Activated CD8-positive, alpha-beta T cell treated with anti-CD3 and anti-CD28 coated beads, Interleukin-2, amount 10 ng/mL, durations not matched to agents 7 days and 5 days (primary cell): ENCODE measurements around the gene TWIST1. TPM values are rescaled to one million over a fixed set of nuclear protein-coding genes. Genes with fewer than 3 reads are reported as not detected.
A peak's percentile ranks its signal among the peaks of the same experiment; 100 is the strongest.

Experiments used
- ATAC-seq: fragments of 150-1000 bp; cut with Tn5 transposase; one replicate; pipeline ENCODE4 v1.10.0; 2021; ENCODE audit warnings: moderate library complexity
- CTCF ChIA-PET: fragments of 350-600 bp; sonication (Branson Sonifier 250); formaldehyde crosslinking; loops from one replicate; lab custom pipeline; 2021; ENCODE audit warnings: antibody characterized with exemption; lab: Charles Lee
- POLR2A ChIA-PET: fragments of 350-600 bp; sonication (Branson Sonifier 250); formaldehyde crosslinking; loops from one replicate; lab custom pipeline; 2021; ENCODE audit warnings: antibody characterized with exemption; lab: Charles Lee
- DNase-seq: peaks from one replicate; pipeline ENCODE4 v3.0.0-alpha.2; 2020
- H3K27ac Mint-ChIP-seq: one replicate; pipeline ENCODE4 v1.8.0; 2021; ENCODE audit warnings: mild to moderate bottlenecking, mixed read lengths
- H3K27me3 Mint-ChIP-seq: one replicate; pipeline ENCODE4 v1.8.0; 2021; ENCODE audit warnings: low read depth, mixed read lengths
- H3K36me3 Mint-ChIP-seq: one replicate; pipeline ENCODE4 v1.8.0; 2021; ENCODE audit warnings: low read depth, mixed read lengths
- H3K4me1 Mint-ChIP-seq: one replicate; pipeline ENCODE4 v1.8.0; 2021; ENCODE audit warnings: low read depth, mixed read lengths
- H3K4me3 Mint-ChIP-seq: one replicate; pipeline ENCODE4 v1.8.0; 2021; ENCODE audit warnings: mild to moderate bottlenecking, mixed read lengths
- H3K9me3 Mint-ChIP-seq: one replicate; pipeline ENCODE4 v1.8.0; 2022; ENCODE audit warnings: mixed read lengths; ENCODE audit not compliant: insufficient read depth
- total RNA-seq, 2 experiments: library from RNA; stranded (reverse); gene quantifications; one replicate each; pipeline ENCODE4 v1.2.3, GENCODE V29; 2021

The TWIST1 gene
- not detected for total RNA-seq

DNA sequence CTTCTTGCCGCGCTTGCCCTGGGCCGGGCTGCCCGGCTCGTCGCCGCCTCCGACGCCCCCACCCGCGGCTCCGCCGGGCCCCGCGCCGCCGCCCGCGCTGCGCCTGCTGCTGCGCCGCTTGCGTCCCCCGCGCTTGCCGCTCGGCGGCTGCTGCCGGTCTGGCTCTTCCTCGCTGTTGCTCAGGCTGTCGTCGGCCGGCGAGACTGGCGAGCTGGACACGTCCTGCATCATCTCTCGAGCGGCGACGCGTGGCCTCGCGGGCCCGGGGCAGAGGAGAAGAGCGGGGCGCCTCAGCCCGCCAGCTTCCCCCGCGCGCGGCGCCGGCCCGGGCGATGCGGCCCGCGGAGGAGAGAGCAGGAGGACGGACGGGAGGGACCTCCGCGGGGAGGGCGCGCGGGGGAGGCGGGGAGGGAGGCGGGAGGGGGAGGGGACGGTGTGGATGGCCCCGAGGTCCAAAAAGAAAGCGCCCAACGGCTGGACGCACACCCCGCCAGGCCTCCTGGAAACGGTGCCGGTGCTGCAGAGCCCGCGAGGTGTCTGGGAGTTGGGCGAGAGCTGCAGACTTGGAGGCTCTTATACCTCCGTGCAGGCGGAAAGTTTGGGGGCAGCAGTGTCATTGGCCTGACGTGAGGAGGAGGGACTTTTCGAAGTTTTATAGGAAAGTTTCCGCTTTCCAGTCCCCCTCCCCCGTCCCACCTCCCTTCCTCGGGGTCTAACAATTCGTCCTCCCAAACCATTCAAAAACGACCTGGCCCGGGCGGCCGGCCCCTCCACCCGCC is at the start of gene TWIST1:
Gene TWIST1 (minus strand): TSS at position 546 of the 779 bp plus-strand sequence. CDS start 315 bp downstream, at position 231.
- DNase-seq: no peak
- no peaks in the 10 kb centered on the region for H3K9me3 Mint-ChIP-seq
- no peaks in the 10 kb centered on the region for H3K36me3 Mint-ChIP-seq
- peaks cover 54% of the 10 kb centered on the region for H3K27me3 Mint-ChIP-seq
- peak within 1 kb of the TSS; percentile 38 for H3K4me3 Mint-ChIP-seq
- H3K4me1 Mint-ChIP-seq: peaks cover 5% of the 10 kb centered on the region
- no peak within 1 kb of the TSS for H3K27ac Mint-ChIP-seq
- ChIA-PET POLR2A (no interaction called here), CTCF (no interaction called here)
- peak; percentile 36 for ATAC-seq

DNA sequence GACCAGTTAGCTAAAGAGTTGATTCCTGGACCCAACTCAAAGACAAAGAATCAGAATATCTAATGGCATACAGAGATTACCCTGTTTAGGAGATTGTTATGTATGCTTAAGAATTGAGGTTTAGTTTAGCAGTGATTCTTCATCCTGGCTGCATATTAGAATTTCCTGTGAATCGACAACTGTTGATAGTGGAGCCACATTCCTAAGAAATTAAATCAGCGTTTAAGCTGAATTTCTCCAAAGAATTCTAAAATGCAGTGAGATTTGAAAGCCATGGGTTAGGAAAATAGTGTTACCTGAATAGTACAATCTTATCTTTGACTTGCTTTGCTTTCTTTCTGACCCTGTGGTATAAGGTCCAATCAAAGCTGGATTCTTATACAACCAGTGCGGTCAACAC is 44.2 kb upstream of the TWIST1 start:
- Mint-ChIP-seq H3K27me3 (no peaks in the 10 kb centered on the region), H3K9me3 (no peaks in the 10 kb centered on the region), H3K4me1 (no peaks in the 10 kb centered on the region), H3K4me3 (no peak overlapping the region), H3K27ac (no peak overlapping the region), H3K36me3 (no peaks in the 10 kb centered on the region)
- DNase-seq (no peak), ATAC-seq (no peak)
- POLR2A ChIA-PET: no interaction called here
- CTCF ChIA-PET: no interaction called here

DNA sequence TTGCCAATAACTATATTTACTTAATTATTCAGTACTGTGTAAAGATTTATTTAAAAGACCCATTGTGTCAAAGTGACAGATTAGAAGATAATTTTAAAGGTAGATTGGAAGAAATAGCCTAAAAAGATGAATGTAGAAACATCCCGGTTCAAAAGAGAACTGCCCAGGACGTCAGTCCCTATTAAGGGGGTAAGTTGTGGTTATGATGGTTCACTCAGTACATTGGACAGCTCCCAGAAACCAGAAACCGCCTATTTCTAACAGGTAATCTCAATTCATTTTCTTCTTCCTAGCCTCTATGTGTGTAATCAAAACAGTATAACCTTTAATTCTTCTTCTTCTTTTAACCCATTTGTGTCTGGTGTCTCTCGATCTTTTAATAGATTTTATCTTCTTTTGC is 29.3 kb upstream of the TWIST1 start:
- DNase-seq (no peak), ATAC-seq (no peak)
- CTCF ChIA-PET: no interaction called here
- Mint-ChIP-seq H3K36me3 (no peaks in the 10 kb centered on the region), H3K27me3 (peaks cover 19% of the 10 kb centered on the region), H3K4me3 (no peak overlapping the region), H3K27ac (no peak overlapping the region), H3K9me3 (peaks cover 16% of the 10 kb centered on the region), H3K4me1 (no peaks in the 10 kb centered on the region)
- POLR2A ChIA-PET: no interaction called here

DNA sequence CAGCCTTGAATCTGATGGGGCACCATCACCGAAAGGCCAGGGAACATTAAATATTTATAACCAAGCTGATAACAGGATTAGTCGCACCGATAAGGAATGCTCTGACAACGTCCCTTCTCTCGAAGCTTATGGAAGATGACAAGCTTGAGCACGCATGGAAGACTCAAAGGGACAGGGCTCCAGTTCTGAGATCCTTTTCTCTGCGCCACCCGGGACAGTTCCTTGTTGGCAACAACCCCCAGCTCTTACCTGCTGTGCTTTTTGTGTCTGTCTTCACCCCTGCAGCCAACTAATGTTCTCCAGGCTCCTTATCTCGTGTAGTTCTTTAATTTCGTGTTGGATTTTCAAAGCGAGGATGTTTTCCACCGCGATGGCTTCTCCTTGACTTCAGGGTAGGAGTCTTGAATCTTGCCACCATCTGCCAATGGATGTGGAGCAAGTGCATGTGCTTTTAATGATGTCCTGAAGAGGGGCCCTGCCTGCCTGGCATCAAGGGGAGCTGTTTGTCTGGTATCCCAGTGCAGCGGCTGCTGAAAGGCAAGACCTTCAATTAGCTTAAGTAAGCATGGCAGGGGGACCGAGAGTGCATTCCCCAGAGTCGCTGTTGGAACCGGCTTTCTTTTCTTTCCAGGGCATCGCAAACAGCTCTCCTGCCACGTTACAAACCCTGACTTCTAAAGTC is 28.1 kb upstream of the TWIST1 start:
- ATAC-seq (no peak), DNase-seq (no peak)
- H3K36me3 Mint-ChIP-seq: no peaks in the 10 kb centered on the region
- peaks cover 16% of the 10 kb centered on the region for H3K9me3 Mint-ChIP-seq
- no peak overlapping the region for H3K4me3 Mint-ChIP-seq
- peaks cover 19% of the 10 kb centered on the region for H3K27me3 Mint-ChIP-seq
- POLR2A ChIA-PET: no interaction called here
- H3K27ac Mint-ChIP-seq: no peak overlapping the region
- H3K4me1 Mint-ChIP-seq: no peaks in the 10 kb centered on the region
- CTCF ChIA-PET: no interaction called here

DNA sequence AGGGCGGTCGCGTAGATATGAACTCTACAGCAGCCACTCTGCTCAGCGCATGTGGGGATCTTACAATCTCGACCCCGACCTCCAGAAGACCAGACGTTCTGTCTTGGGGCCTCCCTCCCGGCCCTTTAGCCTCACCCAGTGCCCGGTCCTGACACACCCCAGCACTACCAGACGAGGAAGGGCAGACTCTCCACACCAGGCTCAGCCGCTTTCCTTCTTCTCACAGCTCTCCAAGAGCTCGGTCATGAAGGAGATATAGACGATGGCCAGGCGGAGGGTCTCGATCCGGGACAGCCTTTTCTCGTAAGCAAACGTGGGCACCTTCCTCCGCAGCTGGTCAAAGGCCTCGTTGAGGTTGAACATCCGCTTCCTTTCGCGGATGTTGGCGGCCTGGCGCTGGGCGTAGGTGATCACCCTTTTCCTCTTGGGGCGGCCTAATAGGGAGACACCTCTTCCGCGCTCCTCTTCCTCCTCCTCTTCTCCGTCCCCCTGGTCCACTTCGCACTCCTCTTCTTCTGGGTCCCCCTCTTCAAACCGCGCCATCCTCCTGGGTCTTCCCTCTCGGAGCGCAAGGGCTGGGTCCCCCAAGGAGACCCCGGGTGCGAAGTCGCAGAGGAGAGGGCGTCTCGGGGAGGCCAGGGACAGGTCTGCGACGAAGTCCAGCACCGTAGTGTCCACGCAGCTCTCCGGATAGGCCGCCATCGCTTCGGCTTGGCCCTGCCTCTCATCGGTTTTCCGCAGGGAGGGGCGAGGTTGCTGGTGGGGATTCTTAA is 27.4 kb upstream of the TWIST1 start, which contains the start of gene FERD3L:
Gene FERD3L (minus strand): TSS at position 761 of the 773 bp plus-strand sequence. CDS start 59 bp downstream, at position 702.
- Mint-ChIP-seq H3K36me3 (no peaks in the 10 kb centered on the region), H3K4me1 (no peaks in the 10 kb centered on the region), H3K9me3 (peaks cover 16% of the 10 kb centered on the region), H3K27ac (no peak within 1 kb of the TSS), H3K27me3 (peaks cover 19% of the 10 kb centered on the region), H3K4me3 (no peak within 1 kb of the TSS)
- DNase-seq: no peak
- ATAC-seq: no peak
- CTCF ChIA-PET: no interaction called here
- POLR2A ChIA-PET: no interaction called here

DNA sequence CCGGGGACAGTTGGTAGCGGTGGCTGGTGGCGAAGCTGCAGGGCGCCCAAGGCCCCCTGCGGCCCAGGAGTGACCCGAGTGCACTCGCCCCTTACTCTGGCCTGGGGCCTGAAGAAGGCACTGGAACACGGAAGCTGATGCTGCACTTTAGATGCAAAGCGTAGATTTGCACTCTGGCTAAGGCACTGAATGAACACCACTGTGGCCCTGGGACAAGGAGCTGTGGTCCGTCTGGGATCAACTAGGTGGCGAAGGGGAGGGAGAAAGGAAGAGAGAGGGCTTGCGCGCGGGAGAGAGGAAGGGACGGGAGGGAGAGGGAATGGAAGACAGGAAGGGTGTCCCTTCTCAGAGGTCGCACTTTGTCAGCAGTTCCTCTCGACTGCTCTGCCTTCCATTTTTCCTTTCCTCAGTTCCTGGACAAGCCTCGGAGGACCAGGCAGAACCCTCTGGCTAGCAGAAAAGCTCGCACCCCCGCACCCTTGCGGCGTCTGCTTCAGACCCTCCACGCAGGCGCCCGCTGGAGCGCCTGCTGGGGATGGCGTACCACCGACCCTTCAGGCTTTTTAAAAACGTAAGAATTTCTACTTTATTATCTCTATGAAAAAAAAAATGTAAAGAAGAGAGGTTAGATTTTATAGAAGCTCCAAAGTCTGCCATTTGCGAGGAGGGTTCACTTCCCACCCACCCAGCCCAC is 26.6 kb upstream of the TWIST1 start:
- Mint-ChIP-seq H3K36me3 (no peaks in the 10 kb centered on the region), H3K4me3 (no peak overlapping the region), H3K4me1 (no peaks in the 10 kb centered on the region), H3K27me3 (peaks cover 19% of the 10 kb centered on the region), H3K9me3 (peaks cover 16% of the 10 kb centered on the region), H3K27ac (no peak overlapping the region)
- ChIA-PET POLR2A (no interaction called here), CTCF (no interaction called here)
- DNase-seq (no peak), ATAC-seq (no peak)

DNA sequence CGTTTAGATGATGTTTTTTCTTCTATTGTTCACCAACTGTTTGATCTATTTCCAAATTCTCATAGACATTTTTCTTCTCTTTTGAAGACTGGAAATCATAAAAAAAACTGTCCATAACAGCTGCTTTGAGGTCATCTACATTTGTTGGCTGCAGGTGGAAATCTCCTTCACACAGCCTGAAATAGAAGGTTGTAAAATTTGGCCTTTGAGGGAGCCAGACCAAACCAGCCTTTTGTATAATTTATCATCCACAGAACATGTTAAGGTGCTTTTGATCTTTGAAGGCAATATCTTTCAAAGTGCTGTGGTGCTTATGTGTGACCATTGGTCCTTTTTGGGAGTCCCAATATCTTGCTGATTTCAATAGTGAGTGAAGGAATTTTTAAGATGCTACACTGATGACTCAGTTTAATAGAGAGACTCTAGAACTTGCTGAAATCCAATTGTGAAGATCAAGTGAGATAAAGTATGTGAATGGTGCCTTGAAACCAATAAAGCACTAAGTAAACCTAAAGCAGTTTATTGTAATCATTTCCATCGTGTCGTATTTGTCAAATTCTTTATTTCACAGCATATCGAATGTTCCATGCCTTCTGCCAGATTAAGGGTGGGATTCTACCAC is 22.4 kb upstream of the TWIST1 start:
- Mint-ChIP-seq H3K9me3 (peaks cover 12% of the 10 kb centered on the region), H3K27ac (no peak overlapping the region), H3K27me3 (peaks cover 10% of the 10 kb centered on the region), H3K4me3 (no peak overlapping the region), H3K36me3 (no peaks in the 10 kb centered on the region), H3K4me1 (no peaks in the 10 kb centered on the region)
- POLR2A ChIA-PET: no interaction called here
- no peak for DNase-seq
- CTCF ChIA-PET: no interaction called here
- no peak for ATAC-seq

DNA sequence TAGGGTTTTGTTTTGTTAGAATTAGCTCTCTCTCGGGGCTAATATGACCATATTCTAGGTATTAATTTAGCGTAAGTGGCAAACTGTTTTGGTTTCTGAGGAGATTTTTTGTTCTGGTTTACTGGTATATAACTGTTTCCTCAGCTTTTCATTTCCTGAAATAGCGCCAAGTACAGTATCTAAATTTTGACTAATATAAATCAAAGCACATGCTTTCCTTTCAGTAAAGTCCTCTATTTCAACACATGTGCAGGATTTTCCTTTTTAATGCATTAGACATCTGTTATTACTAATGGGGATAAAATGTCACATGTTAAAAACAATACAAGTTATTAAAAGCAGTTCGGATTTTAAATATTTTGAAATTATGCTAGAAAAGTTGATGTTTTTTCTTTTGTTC is 16.4 kb upstream of the TWIST1 start:
- ChIA-PET POLR2A (no interaction called here), CTCF (no interaction called here)
- no peak overlapping the region for H3K4me3 Mint-ChIP-seq
- H3K27ac Mint-ChIP-seq: no peak overlapping the region
- no peaks in the 10 kb centered on the region for H3K4me1 Mint-ChIP-seq
- no peaks in the 10 kb centered on the region for H3K9me3 Mint-ChIP-seq
- H3K36me3 Mint-ChIP-seq: no peaks in the 10 kb centered on the region
- no peaks in the 10 kb centered on the region for H3K27me3 Mint-ChIP-seq
- ATAC-seq (no peak), DNase-seq (no peak)

DNA sequence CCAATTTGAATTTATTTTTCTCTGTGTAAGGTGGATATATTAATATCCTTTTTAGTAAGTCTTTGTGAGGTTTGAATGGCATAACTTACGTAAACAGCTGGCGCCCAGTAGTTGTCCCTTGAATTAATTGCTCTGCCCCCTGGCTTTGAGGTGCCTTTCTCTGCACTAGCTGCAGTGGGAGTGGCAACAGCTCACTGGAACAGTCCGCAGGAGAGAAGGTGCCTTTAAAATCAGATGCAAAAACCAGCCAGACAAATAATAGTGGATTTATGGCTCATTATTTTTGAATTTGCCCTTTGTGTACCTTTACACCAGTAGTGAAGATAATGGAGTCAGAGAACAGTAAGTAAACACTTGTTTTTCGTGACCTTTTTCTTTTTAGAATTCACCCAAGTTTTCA is 16.0 kb upstream of the TWIST1 start:
- DNase-seq (no peak), ATAC-seq (no peak)
- ChIA-PET POLR2A (no interaction called here), CTCF (no interaction called here)
- Mint-ChIP-seq H3K9me3 (no peaks in the 10 kb centered on the region), H3K27ac (no peak overlapping the region), H3K4me1 (no peaks in the 10 kb centered on the region), H3K4me3 (no peak overlapping the region), H3K27me3 (no peaks in the 10 kb centered on the region), H3K36me3 (no peaks in the 10 kb centered on the region)

DNA sequence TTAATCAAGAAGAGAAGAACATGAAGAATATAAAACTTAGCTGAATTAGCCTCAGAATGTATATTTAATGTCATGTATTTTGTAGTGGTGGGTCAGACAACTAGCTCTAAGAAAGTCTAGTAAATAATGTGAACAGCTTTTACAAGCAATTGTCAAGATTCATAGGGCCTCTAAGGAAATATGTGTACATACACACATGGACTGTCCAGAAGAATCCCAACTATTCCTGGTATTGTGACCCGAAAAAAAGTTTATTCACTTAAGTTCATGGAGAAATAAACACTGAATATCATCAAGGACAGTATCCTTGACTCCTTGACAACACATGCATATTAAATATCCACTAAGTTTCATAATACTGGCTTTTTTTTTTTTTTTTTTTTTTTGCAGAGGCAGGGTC is 11.4 kb upstream of the TWIST1 start:
- DNase-seq (no peak), ATAC-seq (no peak)
- H3K4me1 Mint-ChIP-seq: no peaks in the 10 kb centered on the region
- no peaks in the 10 kb centered on the region for H3K27me3 Mint-ChIP-seq
- H3K36me3 Mint-ChIP-seq: no peaks in the 10 kb centered on the region
- H3K9me3 Mint-ChIP-seq: no peaks in the 10 kb centered on the region
- ChIA-PET POLR2A (no interaction called here), CTCF (no interaction called here)
- H3K4me3 Mint-ChIP-seq: no peak overlapping the region
- H3K27ac Mint-ChIP-seq: no peak overlapping the region

DNA sequence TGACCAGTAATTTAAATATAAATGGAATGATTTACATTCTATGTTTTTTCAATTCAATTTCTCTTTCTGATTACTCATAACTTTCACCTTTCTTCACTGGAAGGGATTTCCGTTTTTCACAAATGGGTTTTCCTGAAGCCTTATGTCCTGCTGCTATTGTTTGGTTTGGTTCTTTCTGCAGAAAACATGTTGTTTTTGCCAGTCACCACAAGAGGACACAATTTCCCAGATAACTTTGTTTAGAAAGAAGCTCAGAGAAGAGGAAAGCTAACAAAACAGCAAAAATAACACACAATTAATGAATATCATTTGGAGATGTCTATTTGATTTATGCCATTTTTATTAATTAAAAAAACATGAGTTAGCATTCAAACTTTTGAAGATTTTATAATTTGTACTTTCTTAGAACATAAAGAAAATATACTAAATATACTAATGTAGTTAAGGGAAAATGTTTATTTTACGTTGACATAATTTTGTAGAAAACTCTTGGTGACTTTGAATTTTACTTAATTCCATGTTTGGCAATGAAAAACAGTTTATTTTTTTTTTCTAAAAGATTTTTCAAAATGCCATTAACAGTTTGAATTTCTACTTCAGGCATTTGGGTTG is 4.6 kb upstream of the TWIST1 start:
- H3K27ac Mint-ChIP-seq: no peak overlapping the region
- H3K9me3 Mint-ChIP-seq: no peaks in the 10 kb centered on the region
- H3K27me3 Mint-ChIP-seq: peaks cover 33% of the 10 kb centered on the region
- ChIA-PET CTCF (no interaction called here), POLR2A (interaction anchor here (0.7 kb wide), 1 partner anchor 15 kb away, joined by 3 read pairs; no protein-coding TSS in a partner anchor)
- DNase-seq: no peak
- H3K4me3 Mint-ChIP-seq: no peak overlapping the region
- ATAC-seq: no peak
- H3K36me3 Mint-ChIP-seq: no peaks in the 10 kb centered on the region
- no peaks in the 10 kb centered on the region for H3K4me1 Mint-ChIP-seq
